ENCODE measurements around the gene BRWD1. TPM values are rescaled to one million over a fixed set of nuclear protein-coding genes. Genes with fewer than 3 reads are reported as not detected.

Gene BRWD1
- total RNA-seq: 206 TPM

DNA sequence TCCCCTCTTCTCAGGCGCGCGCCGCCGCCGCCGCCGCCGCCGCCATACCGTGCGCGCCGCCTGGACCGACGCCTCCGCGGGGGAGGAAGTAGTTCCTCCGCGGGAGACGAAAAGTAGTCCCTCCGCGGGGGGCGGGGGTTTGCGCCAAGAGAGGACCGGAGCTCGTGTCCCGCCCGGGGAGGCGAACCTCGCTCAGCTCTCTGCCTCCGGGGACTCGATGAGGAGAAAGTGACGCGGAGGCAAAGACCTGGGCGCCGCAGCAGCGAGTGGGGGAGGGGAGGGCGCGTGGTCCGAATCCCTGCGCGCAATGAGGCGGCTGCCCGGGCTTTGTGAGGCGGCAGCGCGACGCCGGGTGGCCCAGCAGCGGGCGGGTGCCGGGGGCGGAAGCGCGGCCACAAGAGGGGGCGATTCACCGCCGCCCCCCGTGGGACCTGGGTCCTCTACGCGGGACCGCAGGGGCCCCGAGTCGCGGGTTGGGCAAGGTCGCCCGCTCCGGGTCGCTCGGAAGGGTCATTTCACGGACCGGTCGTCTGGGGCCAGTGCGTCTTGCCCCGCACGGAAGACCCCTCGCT, at the start of gene BRWD1:
BRWD1 (minus strand) TSS at position 62 of the 572 bp plus-strand sequence. CDS start 141 bp downstream, outside the sequence.

DNA sequence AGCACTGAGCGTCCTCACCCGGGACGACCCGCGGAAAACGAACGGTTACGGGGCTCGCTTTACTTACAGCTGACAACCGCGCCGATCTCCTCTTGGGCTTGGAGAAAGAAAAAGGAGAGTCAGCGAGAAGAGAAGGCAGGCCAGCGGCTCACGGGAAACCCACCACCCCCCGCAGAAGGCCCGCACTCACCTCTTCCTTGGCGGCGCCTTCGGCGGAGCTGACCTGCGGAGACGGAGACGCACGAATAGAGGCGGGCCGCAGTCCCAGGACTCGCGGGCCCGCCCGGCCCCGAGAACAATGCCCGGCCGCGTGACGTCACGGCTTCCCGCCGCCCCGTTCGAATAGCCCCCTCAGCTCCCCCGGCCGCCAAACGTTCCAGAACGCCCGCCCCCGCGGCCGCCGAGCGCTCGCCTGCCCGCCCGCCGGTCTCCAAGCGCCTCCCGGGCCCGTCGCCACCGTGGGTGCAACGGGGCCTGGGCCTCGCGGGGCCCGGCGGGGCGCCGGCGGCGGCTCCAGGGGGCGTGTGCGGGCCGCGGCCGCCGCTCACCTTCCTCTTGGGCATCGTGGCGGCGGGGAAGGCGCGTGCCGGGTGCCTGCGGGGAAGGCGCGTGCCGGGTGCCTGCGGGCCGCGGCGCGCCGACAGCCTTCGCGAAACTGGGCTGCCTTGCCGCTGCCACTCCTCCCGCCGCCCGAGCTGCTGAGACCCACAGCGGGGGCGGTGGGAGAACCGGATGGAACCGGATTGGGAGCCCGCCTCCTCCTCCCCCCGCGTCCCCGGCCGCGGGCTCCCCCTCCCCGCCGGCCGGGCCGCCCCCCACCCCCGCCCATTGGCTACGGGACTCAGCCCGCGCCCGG, 35.2 kb upstream of the BRWD1 start, which contains the start of gene HMGN1:
HMGN1 (minus strand) TSS at position 734 of the 856 bp plus-strand sequence; CDS start at position 563, 171 bp downstream.

DNA sequence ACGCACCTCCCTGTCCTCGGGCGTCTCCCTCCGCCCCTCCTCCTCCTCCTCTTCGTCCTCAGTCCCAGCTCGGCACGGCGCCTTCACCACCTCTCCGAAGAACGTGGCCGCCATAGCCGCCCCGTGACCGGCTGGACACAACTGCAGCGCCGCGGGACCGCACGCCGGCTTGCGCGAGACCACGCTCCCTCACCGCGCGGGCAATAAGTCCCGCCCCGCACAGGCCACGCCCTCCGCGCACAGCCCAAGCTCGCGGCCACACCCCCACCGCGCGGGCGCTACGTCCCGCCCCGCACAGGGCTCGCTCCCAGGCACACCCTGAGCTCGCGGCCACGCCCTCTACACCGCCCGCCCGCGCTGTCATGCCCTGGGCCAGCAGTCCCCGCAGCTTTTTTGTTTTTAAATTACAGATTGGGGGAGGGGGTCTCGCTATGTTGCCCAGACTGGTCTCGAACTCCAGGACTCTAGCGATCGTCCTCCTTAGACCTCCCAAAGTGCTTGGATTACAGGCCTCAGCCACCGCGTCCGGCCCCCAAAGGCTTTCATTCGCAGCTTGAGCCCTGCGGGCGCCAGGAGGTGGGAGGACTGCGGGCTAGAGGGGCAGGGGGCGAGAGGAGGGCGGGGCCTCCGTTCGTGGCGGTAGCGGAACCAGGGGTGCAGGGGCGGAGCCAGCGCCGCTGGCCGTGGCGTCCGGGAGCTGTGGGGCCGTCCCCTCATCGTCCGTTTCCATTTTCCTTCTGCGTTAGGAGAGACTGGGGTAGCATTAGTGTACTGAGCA, 130.0 kb downstream of the BRWD1 start, which contains the start of gene PSMG1:
PSMG1 (minus strand) TSS at position 180 of the 778 bp plus-strand sequence; CDS start at position 114, 66 bp downstream.

Other genes with a start within 250 kb of the BRWD1 start
- 13.1 TPM for gene PSMG1, start 130.2 kb downstream of the BRWD1 start, total RNA-seq
- 273 TPM for gene HMGN1, start 35.5 kb upstream of the BRWD1 start, total RNA-seq
- 3.8 TPM for gene LCA5L, start 132.1 kb upstream of the BRWD1 start, total RNA-seq
- 15.6 TPM for gene SH3BGR, start 138.3 kb upstream of the BRWD1 start, total RNA-seq

Data from camera-type eye (tissue), 1 donor.